Measurements from ENCODE around the gene PDE3A. TPM values are rescaled to one million over a fixed set of nuclear protein-coding genes. Genes with fewer than 3 reads are reported as not detected.

Gene PDE3A
- total and polyA plus RNA-seq, 2 of the 4 experiments (the other 2 are of a cell fraction) = 0.09 to 0.18 TPM

DNA sequence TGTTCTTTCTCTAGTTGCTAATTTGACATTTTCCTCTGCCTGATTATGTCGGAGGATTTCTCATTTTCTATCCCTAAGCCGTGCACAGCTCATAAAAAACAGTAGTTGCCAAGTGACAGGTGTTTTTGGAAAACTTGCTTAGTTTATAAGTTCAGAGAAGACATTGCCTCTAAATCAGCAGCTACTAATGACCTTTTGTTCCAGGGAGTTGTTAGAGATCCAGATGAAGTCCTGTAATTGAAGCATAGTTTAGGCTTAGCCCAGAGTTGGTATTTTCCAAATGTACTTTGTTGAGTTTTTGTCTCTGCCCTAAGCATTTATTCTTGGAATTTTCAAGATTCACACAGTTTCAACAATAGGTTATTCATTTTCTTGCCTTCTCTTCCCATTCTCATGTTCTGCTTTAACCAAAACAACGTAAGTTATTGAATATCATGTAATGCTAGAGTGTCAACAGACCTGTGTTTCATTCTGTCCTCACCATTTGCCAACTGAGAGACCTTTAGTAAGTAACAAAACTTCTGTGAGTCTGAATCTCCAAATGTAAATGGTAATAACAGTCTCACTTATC is 216.8 kb downstream of the PDE3A start:
- H4K20me1 ChIP-seq (ENCODE audit: insufficient read depth, low read length) = no peaks in the 10 kb centered on the region
- ATAC-seq (ENCODE audit: low read depth) = no peak
- H2AK9ac ChIP-seq (replicated peaks; ENCODE audit: low read depth, low read length, poor library complexity) = no peak overlapping the region
- H3K36me3 ChIP-seq (ENCODE audit: control insufficient read depth, insufficient read depth, low read length) = no peaks in the 10 kb centered on the region
- no peak overlapping the region for H4K8ac ChIP-seq (ENCODE audit: low read depth in 2 of 2, low read length in 2 of 2)
- intact Hi-C loops (cut with micrococcal nuclease) = no loop called here
- H3K27me3 ChIP-seq (ENCODE audit: control insufficient read depth, insufficient read depth, low read length) = no peaks in the 10 kb centered on the region
- H3K4ac ChIP-seq (ENCODE audit: low read depth, low read length) = no peak overlapping the region
- no peak overlapping the region for H4K5ac ChIP-seq (ENCODE audit: low read depth, low read length)
- H3K9ac ChIP-seq (ENCODE audit: low read depth, low read length) = no peak overlapping the region
- H2BK120ac ChIP-seq (ENCODE audit: low read depth, low read length) = no peak overlapping the region
- H2AK5ac ChIP-seq (ENCODE audit: low read depth, low read length) = no peak overlapping the region
- H3K79me1 ChIP-seq (ENCODE audit: low read depth in 1 of 2, low read length in 2 of 2) = no peaks in the 10 kb centered on the region
- ChIA-PET CTCF (interaction anchor here (1.0 kb wide), 1 partner anchor 35 kb away, joined by 3 read pairs; no protein-coding TSS in a partner anchor), POLR2A (ENCODE audit: unreplicated experiment) (no interaction called here)
- H3K4me2 ChIP-seq (ENCODE audit: low read depth, low read length) = no peak overlapping the region
- no peak overlapping the region for H2BK5ac ChIP-seq (ENCODE audit: low read depth, low read length, poor library complexity, severe bottlenecking)
- TF ChIP-seq NFE2L2 (IDR thresholded peaks at IDR 0.05; ENCODE audit: low read depth, low read length) (no peak), MAFK (IDR thresholded peaks at IDR 0.05; ENCODE audit: low read depth, low read length) (no peak), MXI1 (IDR thresholded peaks at IDR 0.05; ENCODE audit: borderline replicate concordance, low read depth, low read length) (no peak), POLR2A (IDR thresholded peaks at IDR 0.05; ENCODE audit: low read depth, low read length) (no peak), RFX5 (IDR thresholded peaks at IDR 0.05; ENCODE audit: low read depth, low read length) (no peak), CEBPB (IDR thresholded peaks at IDR 0.05; ENCODE audit: low read depth, low read length) (no peak), RAD21 (IDR thresholded peaks at IDR 0.05; ENCODE audit: low read length) (no peak), MAZ (IDR thresholded peaks at IDR 0.05; ENCODE audit: borderline replicate concordance, low read depth, low read length) (no peak), CHD1 (IDR thresholded peaks at IDR 0.05; ENCODE audit: low read depth, low read length) (no peak), FOS (IDR thresholded peaks at IDR 0.05; ENCODE audit: low read depth, low read length) (no peak), RCOR1 (IDR thresholded peaks at IDR 0.05; ENCODE audit: insufficient replicate concordance, low read length) (no peak), BHLHE40 (IDR thresholded peaks at IDR 0.05; ENCODE audit: low read depth, low read length) (no peak)
- TF ChIP-seq, protein P1, sequence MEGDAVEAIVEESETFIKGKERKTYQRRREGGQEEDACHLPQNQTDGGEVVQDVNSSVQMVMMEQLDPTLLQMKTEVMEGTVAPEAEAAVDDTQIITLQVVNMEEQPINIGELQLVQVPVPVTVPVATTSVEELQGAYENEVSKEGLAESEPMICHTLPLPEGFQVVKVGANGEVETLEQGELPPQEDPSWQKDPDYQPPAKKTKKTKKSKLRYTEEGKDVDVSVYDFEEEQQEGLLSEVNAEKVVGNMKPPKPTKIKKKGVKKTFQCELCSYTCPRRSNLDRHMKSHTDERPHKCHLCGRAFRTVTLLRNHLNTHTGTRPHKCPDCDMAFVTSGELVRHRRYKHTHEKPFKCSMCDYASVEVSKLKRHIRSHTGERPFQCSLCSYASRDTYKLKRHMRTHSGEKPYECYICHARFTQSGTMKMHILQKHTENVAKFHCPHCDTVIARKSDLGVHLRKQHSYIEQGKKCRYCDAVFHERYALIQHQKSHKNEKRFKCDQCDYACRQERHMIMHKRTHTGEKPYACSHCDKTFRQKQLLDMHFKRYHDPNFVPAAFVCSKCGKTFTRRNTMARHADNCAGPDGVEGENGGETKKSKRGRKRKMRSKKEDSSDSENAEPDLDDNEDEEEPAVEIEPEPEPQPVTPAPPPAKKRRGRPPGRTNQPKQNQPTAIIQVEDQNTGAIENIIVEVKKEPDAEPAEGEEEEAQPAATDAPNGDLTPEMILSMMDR (conservative IDR thresholded peaks at IDR 0.05; ENCODE audit: low read depth, low read length) = no peak
- TF ChIP-seq, protein P2, sequence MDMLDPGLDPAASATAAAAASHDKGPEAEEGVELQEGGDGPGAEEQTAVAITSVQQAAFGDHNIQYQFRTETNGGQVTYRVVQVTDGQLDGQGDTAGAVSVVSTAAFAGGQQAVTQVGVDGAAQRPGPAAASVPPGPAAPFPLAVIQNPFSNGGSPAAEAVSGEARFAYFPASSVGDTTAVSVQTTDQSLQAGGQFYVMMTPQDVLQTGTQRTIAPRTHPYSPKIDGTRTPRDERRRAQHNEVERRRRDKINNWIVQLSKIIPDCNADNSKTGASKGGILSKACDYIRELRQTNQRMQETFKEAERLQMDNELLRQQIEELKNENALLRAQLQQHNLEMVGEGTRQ (IDR thresholded peaks at IDR 0.05; ENCODE audit: low read depth, low read length) = no peak
- TF ChIP-seq, protein P3, sequence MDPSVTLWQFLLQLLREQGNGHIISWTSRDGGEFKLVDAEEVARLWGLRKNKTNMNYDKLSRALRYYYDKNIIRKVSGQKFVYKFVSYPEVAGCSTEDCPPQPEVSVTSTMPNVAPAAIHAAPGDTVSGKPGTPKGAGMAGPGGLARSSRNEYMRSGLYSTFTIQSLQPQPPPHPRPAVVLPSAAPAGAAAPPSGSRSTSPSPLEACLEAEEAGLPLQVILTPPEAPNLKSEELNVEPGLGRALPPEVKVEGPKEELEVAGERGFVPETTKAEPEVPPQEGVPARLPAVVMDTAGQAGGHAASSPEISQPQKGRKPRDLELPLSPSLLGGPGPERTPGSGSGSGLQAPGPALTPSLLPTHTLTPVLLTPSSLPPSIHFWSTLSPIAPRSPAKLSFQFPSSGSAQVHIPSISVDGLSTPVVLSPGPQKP (IDR thresholded peaks at IDR 0.05; ENCODE audit: borderline replicate concordance, low read depth, low read length) = no peak
- H2AFZ ChIP-seq (replicated peaks; ENCODE audit: low read length, poor library complexity) = no peak overlapping the region
- H2BK15ac ChIP-seq (ENCODE audit: low read depth, low read length) = no peak overlapping the region
- no peak for DNase-seq
- in situ Hi-C loops (cut with MboI; ENCODE audit: low sequenced_read_pairs) = no loop called here
- H3K56ac ChIP-seq (ENCODE audit: extremely low read depth, insufficient read depth, low read length) = no peak overlapping the region
- H3K4me1 ChIP-seq (ENCODE audit: control insufficient read depth, insufficient read depth, low read length) = no peaks in the 10 kb centered on the region
- no peak overlapping the region for H2BK20ac ChIP-seq (ENCODE audit: low read depth, low read length)
- H4K91ac ChIP-seq (ENCODE audit: insufficient read depth, low read depth, low read length) = no peak overlapping the region
- H3K14ac ChIP-seq (replicated peaks; ENCODE audit: low read depth, low read length) = no peak overlapping the region
- dilution Hi-C loops (cut with HindIII; ENCODE audit: low sequenced_read_pairs, unreplicated experiment) = no loop called here
- no peaks in the 10 kb centered on the region for H3K9me1 ChIP-seq (ENCODE audit: insufficient read depth, low read length)
- H3K18ac ChIP-seq (ENCODE audit: low read depth, low read length) = no peak overlapping the region
- no peak overlapping the region for H3K4me3 ChIP-seq (ENCODE audit: insufficient read depth, low read depth, low read length)
- H3K27ac ChIP-seq (ENCODE audit: insufficient read depth, low read length) = no peak overlapping the region
- H3K9me3 ChIP-seq (ENCODE audit: control insufficient read depth, insufficient read depth, low read length) = no peaks in the 10 kb centered on the region
- no peak overlapping the region for H3K23ac ChIP-seq (ENCODE audit: low read depth, low read length)
- BruUV-seq (replicated peaks) = no TSS peak
- no CpG with 5 or more reads among the region's 3 CpGs for WGBS, 2 experiments (ENCODE audit: extremely low coverage in 2 of 2, insufficient read length in 1 of 2)

Measured in IMR-90 (cell line).